ENCODE data around the gene RERE. TPM values are rescaled to one million over a fixed set of nuclear protein-coding genes. Genes with fewer than 3 reads are reported as not detected.
A peak's percentile ranks its signal among the peaks of the same experiment; 100 is the strongest.

Gene RERE
- total and polyA plus RNA-seq, 2 experiments from 2014 or later: 148 to 170 TPM

DNA sequence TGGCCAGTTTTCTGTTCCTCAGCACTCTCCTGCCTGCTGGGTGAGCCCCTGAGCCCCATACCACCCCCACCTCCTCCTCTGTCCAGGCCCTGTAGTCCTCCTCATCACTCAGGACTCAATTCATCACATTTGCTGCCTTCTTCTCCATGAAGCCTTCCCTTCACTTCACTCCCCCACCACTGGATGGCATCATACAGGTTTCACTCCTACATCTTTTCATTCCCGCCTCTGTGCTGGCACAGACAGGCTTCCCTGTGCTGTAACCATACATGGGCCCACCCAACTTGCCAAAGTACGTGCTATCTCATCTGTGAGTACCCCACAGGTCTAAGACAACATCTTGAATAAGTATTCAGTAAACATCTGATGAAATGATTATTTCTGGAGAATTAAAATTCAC, 442.6 kb downstream of the RERE start:
- H3F3A ChIP-seq (replicated peaks; ENCODE audit: low read depth): peaks cover 13% of the 10 kb centered on the region; the same call in 1 of the 2 replicates
- Mint-ChIP-seq H3K4me3 (no peak overlapping the region; the same call in 2 of the 3 replicates), H3K27ac (peak overlapping the region; percentile 70), H3K36me3 (ENCODE audit: low read depth) (peaks cover 4% of the 10 kb centered on the region; the same call in 2 of the 3 replicates), H3K27me3 (ENCODE audit: insufficient read depth, low read depth, poor library complexity) (peaks cover 15% of the 10 kb centered on the region), H3K4me1 (peaks cover 65% of the 10 kb centered on the region), H3K9me3 (no peaks in the 10 kb centered on the region)
- H2AFZ ChIP-seq: no peak overlapping the region
- DNase-seq (ENCODE audit: low spot score) (peak; percentile 76), ATAC-seq (peak; percentile 55)
- H3K4me2 ChIP-seq: no peak overlapping the region
- H3K36me3 ChIP-seq (ENCODE audit: insufficient read depth): no peaks in the 10 kb centered on the region
- peaks cover 32% of the 10 kb centered on the region for H4K20me1 ChIP-seq (replicated peaks; ENCODE audit: insufficient read depth)
- TF ChIP-seq, protein P1, sequence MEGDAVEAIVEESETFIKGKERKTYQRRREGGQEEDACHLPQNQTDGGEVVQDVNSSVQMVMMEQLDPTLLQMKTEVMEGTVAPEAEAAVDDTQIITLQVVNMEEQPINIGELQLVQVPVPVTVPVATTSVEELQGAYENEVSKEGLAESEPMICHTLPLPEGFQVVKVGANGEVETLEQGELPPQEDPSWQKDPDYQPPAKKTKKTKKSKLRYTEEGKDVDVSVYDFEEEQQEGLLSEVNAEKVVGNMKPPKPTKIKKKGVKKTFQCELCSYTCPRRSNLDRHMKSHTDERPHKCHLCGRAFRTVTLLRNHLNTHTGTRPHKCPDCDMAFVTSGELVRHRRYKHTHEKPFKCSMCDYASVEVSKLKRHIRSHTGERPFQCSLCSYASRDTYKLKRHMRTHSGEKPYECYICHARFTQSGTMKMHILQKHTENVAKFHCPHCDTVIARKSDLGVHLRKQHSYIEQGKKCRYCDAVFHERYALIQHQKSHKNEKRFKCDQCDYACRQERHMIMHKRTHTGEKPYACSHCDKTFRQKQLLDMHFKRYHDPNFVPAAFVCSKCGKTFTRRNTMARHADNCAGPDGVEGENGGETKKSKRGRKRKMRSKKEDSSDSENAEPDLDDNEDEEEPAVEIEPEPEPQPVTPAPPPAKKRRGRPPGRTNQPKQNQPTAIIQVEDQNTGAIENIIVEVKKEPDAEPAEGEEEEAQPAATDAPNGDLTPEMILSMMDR (conservative IDR thresholded peaks at IDR 0.05; ENCODE audit: low read depth in 2 of 2): peak; percentile 69 to 80
- TF ChIP-seq, protein P2, sequence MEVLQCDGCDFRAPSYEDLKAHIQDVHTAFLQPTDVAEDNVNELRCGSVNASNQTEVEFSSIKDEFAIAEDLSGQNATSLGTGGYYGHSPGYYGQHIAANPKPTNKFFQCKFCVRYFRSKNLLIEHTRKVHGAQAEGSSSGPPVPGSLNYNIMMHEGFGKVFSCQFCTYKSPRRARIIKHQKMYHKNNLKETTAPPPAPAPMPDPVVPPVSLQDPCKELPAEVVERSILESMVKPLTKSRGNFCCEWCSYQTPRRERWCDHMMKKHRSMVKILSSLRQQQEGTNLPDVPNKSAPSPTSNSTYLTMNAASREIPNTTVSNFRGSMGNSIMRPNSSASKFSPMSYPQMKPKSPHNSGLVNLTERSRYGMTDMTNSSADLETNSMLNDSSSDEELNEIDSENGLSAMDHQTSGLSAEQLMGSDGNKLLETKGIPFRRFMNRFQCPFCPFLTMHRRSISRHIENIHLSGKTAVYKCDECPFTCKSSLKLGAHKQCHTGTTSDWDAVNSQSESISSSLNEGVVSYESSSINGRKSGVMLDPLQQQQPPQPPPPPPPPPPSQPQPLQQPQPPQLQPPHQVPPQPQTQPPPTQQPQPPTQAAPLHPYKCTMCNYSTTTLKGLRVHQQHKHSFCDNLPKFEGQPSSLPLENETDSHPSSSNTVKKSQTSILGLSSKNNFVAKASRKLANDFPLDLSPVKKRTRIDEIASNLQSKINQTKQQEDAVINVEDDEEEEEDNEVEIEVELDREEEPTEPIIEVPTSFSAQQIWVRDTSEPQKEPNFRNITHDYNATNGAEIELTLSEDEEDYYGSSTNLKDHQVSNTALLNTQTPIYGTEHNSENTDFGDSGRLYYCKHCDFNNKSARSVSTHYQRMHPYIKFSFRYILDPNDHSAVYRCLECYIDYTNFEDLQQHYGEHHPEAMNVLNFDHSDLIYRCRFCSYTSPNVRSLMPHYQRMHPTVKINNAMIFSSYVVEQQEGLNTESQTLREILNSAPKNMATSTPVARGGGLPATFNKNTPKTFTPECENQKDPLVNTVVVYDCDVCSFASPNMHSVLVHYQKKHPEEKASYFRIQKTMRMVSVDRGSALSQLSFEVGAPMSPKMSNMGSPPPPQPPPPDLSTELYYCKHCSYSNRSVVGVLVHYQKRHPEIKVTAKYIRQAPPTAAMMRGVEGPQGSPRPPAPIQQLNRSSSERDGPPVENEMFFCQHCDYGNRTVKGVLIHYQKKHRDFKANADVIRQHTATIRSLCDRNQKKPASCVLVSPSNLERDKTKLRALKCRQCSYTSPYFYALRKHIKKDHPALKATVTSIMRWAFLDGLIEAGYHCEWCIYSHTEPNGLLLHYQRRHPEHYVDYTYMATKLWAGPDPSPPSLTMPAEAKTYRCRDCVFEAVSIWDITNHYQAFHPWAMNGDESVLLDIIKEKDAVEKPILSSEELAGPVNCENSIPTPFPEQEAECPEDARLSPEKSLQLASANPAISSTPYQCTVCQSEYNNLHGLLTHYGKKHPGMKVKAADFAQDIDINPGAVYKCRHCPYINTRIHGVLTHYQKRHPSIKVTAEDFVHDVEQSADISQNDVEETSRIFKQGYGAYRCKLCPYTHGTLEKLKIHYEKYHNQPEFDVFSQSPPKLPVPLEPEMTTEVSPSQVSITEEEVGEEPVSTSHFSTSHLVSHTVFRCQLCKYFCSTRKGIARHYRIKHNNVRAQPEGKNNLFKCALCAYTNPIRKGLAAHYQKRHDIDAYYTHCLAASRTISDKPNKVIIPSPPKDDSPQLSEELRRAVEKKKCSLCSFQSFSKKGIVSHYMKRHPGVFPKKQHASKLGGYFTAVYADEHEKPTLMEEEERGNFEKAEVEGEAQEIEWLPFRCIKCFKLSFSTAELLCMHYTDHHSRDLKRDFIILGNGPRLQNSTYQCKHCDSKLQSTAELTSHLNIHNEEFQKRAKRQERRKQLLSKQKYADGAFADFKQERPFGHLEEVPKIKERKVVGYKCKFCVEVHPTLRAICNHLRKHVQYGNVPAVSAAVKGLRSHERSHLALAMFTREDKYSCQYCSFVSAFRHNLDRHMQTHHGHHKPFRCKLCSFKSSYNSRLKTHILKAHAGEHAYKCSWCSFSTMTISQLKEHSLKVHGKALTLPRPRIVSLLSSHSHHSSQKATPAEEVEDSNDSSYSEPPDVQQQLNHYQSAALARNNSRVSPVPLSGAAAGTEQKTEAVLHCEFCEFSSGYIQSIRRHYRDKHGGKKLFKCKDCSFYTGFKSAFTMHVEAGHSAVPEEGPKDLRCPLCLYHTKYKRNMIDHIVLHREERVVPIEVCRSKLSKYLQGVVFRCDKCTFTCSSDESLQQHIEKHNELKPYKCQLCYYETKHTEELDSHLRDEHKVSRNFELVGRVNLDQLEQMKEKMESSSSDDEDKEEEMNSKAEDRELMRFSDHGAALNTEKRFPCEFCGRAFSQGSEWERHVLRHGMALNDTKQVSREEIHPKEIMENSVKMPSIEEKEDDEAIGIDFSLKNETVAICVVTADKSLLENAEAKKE (CRISPR knock-in tag; IDR thresholded peaks at IDR 0.05): 0 out of 2 replicates have a peak, but pooled peaks have one; percentile 12
- TF ChIP-seq CREB1 (CRISPR knock-in tag; IDR thresholded peaks at IDR 0.05; ENCODE audit: low read depth): no peak
- 0 out of 2 replicates have a peak overlapping the region, but pooled peaks have one; percentile 86 for H3K27ac ChIP-seq (ENCODE audit: low read depth)
- no peaks in the 10 kb centered on the region for H3K9me2 ChIP-seq (ENCODE audit: insufficient read depth)
- no peaks in the 10 kb centered on the region for H3K27me3 ChIP-seq (ENCODE audit: insufficient read depth)
- H3K4me3 ChIP-seq: no peak overlapping the region
- peaks cover 53% of the 10 kb centered on the region for H3K4me1 ChIP-seq (ENCODE audit: insufficient read depth)
- H3K79me2 ChIP-seq (replicated peaks; ENCODE audit: insufficient read depth): peaks cover 87% of the 10 kb centered on the region
